HG03175 (cell line): ENCODE measurements around the gene HJURP.

Source experiments
- ATAC-seq: cut with Tn5 transposase; IDR thresholded peaks from one replicate; pipeline ENCODE4 v1.9.1; 2021; ENCODE audit warnings: mild to moderate bottlenecking, moderate library complexity; ENCODE audit not compliant: unreplicated experiment

The HJURP gene

GRCh38 chr2:233816334-233816733 lies 38.0 kb downstream of the HJURP start:
- no peak for ATAC-seq

DNA sequence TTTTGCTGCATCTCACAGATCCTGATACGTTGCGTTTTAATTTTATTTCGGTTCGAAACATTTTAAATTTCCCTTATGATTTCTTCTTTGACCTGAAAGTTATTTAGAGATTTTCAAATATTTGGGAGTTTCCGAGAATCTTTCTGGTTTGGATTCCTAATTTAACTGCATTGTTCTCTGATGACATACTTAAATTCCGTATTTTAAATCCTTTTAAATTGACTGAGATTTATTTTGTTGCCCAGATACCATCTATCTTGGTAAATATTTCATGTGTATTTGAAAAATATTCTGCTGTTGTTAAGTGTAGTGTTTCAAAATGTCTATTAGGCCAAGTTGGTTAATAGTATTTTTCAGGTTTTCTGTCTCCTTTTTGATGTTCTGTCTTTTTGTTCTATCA lies 38.5 kb downstream of the HJURP start:
- ATAC-seq: no peak

GRCh38 chr2:233814056-233814835 lies 40.1 kb downstream of the HJURP start:
- ATAC-seq: no peak

DNA sequence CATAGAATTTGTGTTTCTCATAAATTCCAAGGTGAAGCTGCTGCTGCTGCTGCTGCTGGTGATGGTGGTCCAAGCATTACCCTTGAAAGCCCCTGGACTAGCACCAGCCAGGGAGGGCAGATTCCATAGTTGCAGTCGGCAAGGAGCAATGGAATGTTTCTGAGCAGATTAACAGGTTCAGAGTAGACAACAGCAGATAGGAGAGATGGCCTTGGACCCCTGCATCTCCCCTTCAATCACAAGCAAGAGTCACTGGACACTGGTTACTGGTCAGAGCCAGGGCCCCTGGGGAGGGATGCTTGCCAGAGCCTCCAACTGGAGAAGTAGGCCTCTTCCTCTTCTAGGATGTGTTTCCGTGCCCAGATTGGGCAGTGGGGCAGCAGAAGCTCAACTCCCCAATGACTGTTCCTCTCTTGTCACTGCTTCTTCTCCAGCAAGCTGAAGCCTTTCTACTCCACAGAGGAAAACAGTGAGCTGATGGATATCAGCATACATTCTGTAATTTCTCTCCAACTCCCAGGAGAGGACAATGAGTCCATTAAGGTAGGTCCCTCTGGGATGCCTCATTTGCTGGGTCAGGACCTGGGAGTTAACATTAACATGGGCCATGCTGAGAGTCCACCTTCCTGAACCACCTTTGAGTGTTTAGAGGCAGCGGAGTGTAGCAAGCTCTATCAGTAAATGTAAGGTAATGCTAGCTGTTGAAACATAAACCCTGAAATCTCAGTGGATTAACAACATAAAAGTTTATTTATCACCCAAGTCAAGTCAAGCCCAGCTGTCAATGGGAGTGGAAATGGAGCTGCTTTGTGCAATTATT lies 40.9 kb downstream of the HJURP start:
- ATAC-seq: no peak

- no peak for ATAC-seq
Measured at GRCh38 chr2:233811732-233812131, 42.6 kb downstream of the HJURP start.

GRCh38 chr2:233811087-233811486 lies 43.2 kb downstream of the HJURP start:
- ATAC-seq: no peak

GRCh38 chr2:233810385-233810784 lies 44.0 kb downstream of the HJURP start:
- ATAC-seq: no peak

- ATAC-seq: no peak
Measured at GRCh38 chr2:233807966-233808935, 46.1 kb downstream of the HJURP start.

- no peak for ATAC-seq
Measured at GRCh38 chr2:233807215-233807865, 47.0 kb downstream of the HJURP start.

DNA sequence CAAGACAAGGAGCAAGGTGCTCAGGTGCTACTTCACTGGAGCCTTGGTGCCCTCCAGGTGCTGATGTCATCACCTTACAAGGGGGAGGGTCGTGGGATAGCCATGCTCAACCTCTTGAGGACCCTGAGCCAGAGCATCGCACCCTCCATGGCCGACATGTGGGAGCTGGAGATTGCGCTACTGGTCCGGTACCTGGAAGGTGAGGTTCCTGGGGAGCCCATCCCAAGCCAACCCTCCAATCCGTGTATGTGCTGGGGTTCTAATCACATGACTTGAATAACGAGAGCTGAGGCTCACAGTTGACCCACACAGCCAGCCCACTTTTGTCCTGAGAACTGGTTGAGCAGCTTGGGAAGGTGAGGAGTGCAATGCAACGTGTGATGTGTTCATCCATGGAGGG lies 50.3 kb downstream of the HJURP start:
- ATAC-seq: no peak

- ATAC-seq: no peak
Measured at GRCh38 chr2:233803292-233803911, 50.9 kb downstream of the HJURP start.

DNA sequence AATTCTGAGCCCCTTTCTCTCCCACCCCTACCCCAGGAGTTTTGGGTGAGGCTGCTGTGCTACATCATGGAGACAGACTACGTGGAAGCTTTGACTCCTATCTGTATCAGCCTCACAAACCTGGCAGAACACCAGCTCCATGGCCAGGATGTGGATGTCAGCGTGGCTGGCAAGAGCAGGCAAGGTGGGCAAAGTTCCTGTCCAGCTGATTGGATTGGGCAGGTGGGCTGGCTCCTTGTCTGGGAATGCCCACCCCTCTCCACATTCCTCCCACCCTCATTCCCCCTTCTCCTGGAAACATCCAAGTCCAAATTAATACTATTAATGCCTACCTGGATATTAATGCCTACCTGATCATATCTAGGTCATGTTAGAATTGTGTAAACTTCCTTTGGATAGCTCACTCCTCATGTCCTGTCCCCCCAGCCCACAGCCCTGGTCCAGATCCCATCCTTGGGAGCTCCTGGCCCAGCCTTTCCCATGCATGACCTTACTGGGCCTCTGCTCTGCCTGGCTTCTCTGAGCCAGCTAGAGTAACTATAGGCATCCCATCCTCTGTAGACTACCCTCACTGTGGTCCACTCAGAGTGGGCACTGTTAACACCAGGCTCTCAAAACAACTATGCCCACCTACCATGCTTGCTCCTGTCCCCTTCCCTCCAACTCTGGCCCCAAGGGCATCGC lies 52.1 kb downstream of the HJURP start:
- ATAC-seq: no peak

DNA sequence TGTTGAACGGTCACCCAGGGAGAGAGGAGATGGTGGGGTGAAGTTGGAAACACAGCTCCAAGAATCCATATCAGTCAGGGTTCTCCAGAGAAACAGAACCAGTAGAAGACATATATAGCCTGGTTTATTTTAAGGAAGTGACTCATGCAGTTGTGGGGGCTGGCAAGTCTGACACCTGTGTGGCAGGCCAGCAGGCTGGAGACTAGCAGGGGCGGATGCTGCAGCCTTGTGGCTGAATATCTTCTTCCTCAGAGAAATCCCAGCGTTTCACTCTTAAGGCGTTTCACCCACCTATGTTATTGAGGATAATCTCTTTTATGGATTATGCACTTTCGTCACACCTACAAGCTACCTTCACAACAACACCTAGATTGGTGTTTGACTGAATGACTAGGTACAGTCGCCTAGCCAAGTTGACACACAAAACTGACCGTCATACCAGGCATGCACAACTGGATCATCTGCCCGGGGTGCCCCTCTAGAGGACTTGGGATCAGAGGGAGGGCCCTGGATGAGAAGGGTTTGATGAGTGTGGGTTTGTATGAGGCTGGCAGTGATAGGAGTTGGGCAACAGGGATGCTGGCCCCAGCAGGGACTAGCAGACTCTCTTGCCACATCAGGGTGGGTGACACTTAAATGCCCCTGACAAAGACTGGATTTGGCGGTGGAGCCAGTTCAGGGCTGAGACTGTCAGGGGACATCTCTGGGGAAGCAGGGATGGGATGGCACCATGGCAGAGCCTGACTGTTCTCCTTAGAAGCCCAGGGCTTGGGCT lies 52.8 kb downstream of the HJURP start:
- no peak for ATAC-seq

DNA sequence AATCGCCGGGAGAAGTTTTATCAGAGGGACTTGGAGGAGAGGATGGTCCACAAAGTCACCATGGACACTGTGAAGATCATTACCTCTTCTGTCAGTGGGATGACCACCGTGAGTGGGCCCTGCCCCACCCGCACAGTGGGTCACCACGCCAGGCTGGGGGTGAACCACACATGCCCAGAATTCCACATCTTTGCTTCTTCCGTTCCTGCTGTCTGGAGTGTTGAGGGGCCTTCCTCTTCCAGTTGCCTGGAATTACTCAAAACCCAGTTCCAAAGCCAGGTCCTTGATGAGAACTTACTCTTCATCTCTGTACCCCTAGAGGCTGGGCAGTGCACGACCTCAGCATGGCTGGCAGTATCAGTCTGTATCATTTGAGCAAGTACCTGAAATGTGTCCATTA lies 54.1 kb downstream of the HJURP start:
- no peak for ATAC-seq

GRCh38 chr2:233799716-233800115 lies 54.6 kb downstream of the HJURP start:
- no peak for ATAC-seq

GRCh38 chr2:233799087-233799665 lies 55.2 kb downstream of the HJURP start:
- ATAC-seq: no peak

- ATAC-seq: no peak
Measured at GRCh38 chr2:233798335-233799086, 55.8 kb downstream of the HJURP start.

GRCh38 chr2:233796254-233796653 lies 58.1 kb downstream of the HJURP start:
- ATAC-seq: no peak
